Hepatocyte (in vitro differentiated cells): Measurements from ENCODE around the gene COL24A1. TPM values are rescaled to one million over a fixed set of nuclear protein-coding genes. Genes with fewer than 3 reads are reported as not detected.

Experiments
- DNase-seq: peaks from one replicate; pipeline ENCODE4 v3.0.0-alpha.2; 2016; ENCODE audit warnings: low spot score
- H2AFZ ChIP-seq: fragments of 200-600 bp; sonication (generic); 2 replicates; pipeline ENCODE4 v1.6.0; 2016; ENCODE audit warnings: antibody characterized with exemption, mild to moderate bottlenecking
- H3K27ac ChIP-seq: fragments of 200-600 bp; sonication (generic); 2 replicates; pipeline ENCODE4 v1.5.1; 2016; ENCODE audit warnings: mild to moderate bottlenecking
- H3K27me3 ChIP-seq: fragments of 200-600 bp; sonication (generic); 2 replicates; pipeline ENCODE4 v1.6.1; 2016
- H3K36me3 ChIP-seq: fragments of 200-600 bp; sonication (generic); replicated peaks from 2 replicates; pipeline ENCODE4 v1.5.1; 2016; ENCODE audit warnings: low read depth; ENCODE audit not compliant: insufficient read depth
- H3K4me1 ChIP-seq: fragments of 200-600 bp; sonication (generic); 2 replicates; pipeline ENCODE4 v1.5.1; 2016; ENCODE audit warnings: mild to moderate bottlenecking, moderate library complexity; ENCODE audit not compliant: insufficient read depth
- H3K4me2 ChIP-seq: fragments of 200-600 bp; sonication (generic); 2 replicates; pipeline ENCODE4 v1.6.0; 2016
- H3K4me3 ChIP-seq: fragments of 200-600 bp; sonication (generic); 2 replicates; pipeline ENCODE4 v1.5.1; 2016; ENCODE audit warnings: mild to moderate bottlenecking
- H3K79me2 ChIP-seq: fragments of 200-600 bp; sonication (generic); 2 replicates; pipeline ENCODE4 v1.6.0; 2017; ENCODE audit warnings: mild to moderate bottlenecking
- H3K9me2 ChIP-seq: fragments of 200-600 bp; sonication (generic); replicated peaks from 2 replicates; pipeline ENCODE4 v1.6.0; 2017; ENCODE audit warnings: mild to moderate bottlenecking; ENCODE audit not compliant: insufficient read depth
- H3K9me3 ChIP-seq: fragments of 200-600 bp; sonication (generic); 2 replicates; pipeline ENCODE4 v1.5.1; 2016; ENCODE audit warnings: low read depth, mild to moderate bottlenecking
- H4K20me1 ChIP-seq: fragments of 200-600 bp; sonication (generic); 2 replicates; pipeline ENCODE4 v1.6.0; 2016; ENCODE audit warnings: mild to moderate bottlenecking; ENCODE audit not compliant: insufficient read depth, poor library complexity, severe bottlenecking
- EZH2 ChIP-seq: fragments of 200-600 bp; sonication (generic); IDR thresholded peaks from 2 replicates; pipeline ENCODE4 v1.6.1; 2016; ENCODE audit warnings: antibody characterized with exemption, mild to moderate bottlenecking, borderline replicate concordance
- EZH2phosphoT487 ChIP-seq: fragments of 200-600 bp; sonication (generic); IDR thresholded peaks from one replicate; pipeline ENCODE4 v1.6.1; 2018; ENCODE audit warnings: antibody characterized with exemption, mild to moderate bottlenecking, low read depth, moderate library complexity; ENCODE audit not compliant: unreplicated experiment, severe bottlenecking
- WGBS: methylation state at CpG from one replicate; pipeline ENCODE4 v1.1.6; 2016; ENCODE audit warnings: low lambda C conversion rate; ENCODE audit errors: missing lambda C conversion rate; 5-methylcytosine and 5-hydroxymethylcytosine counted together
- polyA plus RNA-seq: library from polyadenylated mRNA; unstranded; fragments of >200 nt; fragmentation: Nextera tagmentation; extraction: Ambion mirVana; gene quantifications from 2 replicates; pipeline ENCODE4 v1.2.1, GENCODE V29; 2016
- total RNA-seq: library from RNA; depleted of rRNA; stranded (reverse); fragments of >200 nt; gene quantifications from 2 replicates; pipeline ENCODE4 v1.2.3, GENCODE V29; 2014
- TF ChIP-seq, protein P1 (sequence below): fragments of 200-600 bp; sonication (generic); IDR thresholded peaks from 2 replicates; pipeline ENCODE4 v1.5.1; 2016; ENCODE audit warnings: antibody characterized with exemption, mild to moderate bottlenecking; ENCODE audit not compliant: poor library complexity

The COL24A1 gene
- total and polyA plus RNA-seq, 2 experiments from 2014 or later: 2.4 to 2.7 TPM

DNA sequence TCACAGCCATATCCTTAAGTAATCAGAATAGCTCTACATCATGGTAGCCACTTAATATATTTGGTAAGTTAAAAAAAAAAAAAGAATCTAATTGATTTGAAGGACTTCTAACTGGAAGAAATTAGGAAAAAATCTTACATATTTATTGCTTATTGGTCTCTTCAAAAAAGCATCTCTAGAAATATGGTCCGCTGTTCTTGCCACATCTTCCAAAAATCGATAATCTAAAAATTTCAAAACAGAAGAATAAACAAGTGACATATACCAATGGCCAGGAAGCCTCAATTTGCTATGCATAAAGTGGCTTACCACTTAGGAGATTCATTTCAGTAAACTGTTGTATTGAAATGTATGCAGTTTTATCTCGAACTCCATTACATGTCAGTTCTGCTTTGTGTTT lies 450.6 kb downstream of the COL24A1 start:
- Histone ChIP-seq H3K4me1 (peaks cover 12% of the 10 kb centered on the region), H3K36me3 (no peaks in the 10 kb centered on the region), H2AFZ (no peak overlapping the region), H4K20me1 (no peaks in the 10 kb centered on the region), H3K9me3 (no peaks in the 10 kb centered on the region), H3K27ac (no peak overlapping the region), H3K79me2 (peaks cover 51% of the 10 kb centered on the region), H3K4me2 (peak overlapping the region; percentile 85), H3K4me3 (no peak overlapping the region), H3K9me2 (no peaks in the 10 kb centered on the region), H3K27me3 (no peaks in the 10 kb centered on the region)
- WGBS: 98% methylated on average over 3 of the region's 3 CpGs
- no peak for TF ChIP-seq EZH2
- TF ChIP-seq, protein P1, sequence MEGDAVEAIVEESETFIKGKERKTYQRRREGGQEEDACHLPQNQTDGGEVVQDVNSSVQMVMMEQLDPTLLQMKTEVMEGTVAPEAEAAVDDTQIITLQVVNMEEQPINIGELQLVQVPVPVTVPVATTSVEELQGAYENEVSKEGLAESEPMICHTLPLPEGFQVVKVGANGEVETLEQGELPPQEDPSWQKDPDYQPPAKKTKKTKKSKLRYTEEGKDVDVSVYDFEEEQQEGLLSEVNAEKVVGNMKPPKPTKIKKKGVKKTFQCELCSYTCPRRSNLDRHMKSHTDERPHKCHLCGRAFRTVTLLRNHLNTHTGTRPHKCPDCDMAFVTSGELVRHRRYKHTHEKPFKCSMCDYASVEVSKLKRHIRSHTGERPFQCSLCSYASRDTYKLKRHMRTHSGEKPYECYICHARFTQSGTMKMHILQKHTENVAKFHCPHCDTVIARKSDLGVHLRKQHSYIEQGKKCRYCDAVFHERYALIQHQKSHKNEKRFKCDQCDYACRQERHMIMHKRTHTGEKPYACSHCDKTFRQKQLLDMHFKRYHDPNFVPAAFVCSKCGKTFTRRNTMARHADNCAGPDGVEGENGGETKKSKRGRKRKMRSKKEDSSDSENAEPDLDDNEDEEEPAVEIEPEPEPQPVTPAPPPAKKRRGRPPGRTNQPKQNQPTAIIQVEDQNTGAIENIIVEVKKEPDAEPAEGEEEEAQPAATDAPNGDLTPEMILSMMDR: no peak
- TF ChIP-seq EZH2phosphoT487: no peak
- DNase-seq: no peak

DNA sequence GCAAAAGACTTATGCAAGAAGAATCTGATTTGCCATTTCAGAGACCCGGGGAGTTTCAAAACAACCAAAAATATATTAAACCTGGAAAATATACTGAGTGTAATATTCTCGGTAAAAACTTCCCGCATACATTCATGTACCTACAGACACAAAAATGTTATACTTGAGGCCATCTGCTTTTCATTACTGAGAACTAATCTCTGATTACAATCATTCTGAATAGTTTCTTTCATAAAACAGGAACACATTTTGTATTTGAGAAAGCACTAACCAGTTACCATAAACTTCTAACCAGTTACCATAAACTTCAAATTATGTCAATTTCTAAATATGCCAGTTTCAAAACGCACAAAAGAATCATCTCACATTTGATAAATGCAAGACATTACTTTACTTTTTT lies 456.1 kb downstream of the COL24A1 start:
- no peaks in the 10 kb centered on the region for H3K9me3 ChIP-seq
- H4K20me1 ChIP-seq: no peaks in the 10 kb centered on the region
- H3K79me2 ChIP-seq: peaks cover 35% of the 10 kb centered on the region
- 81% methylated on average over 4 of the region's 4 CpGs for WGBS
- H3K4me3 ChIP-seq: no peak overlapping the region
- H3K9me2 ChIP-seq: no peaks in the 10 kb centered on the region
- H3K27ac ChIP-seq: no peak overlapping the region
- no peaks in the 10 kb centered on the region for H3K36me3 ChIP-seq
- no peak for DNase-seq
- H3K4me1 ChIP-seq: no peaks in the 10 kb centered on the region
- no peak overlapping the region for H3K4me2 ChIP-seq
- no peak overlapping the region for H2AFZ ChIP-seq
- H3K27me3 ChIP-seq: no peaks in the 10 kb centered on the region
- TF ChIP-seq, protein P1: no peak
- TF ChIP-seq EZH2 (no peak), EZH2phosphoT487 (no peak)

DNA sequence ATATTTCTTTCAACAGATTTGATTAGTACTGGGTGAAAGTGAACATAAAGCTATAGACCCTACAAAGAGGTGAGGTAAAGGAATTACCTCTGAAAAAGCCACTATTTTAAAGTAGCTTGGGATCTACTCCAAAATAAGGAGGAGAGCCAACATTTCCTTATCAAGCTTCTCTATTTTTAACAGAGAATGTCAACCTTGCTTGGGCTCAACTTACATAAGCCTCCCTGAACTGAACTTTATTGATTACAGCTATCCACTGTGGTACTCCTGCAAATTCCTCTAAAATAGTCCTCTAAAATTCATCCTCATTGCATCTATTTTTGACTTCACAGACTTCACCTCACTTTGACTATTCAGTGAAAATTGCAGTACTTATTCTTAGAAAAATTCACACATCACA lies 458.7 kb downstream of the COL24A1 start:
- Histone ChIP-seq H3K36me3 (no peaks in the 10 kb centered on the region), H3K4me1 (no peaks in the 10 kb centered on the region), H3K27ac (no peak overlapping the region), H2AFZ (no peak overlapping the region), H3K79me2 (peaks cover 14% of the 10 kb centered on the region), H4K20me1 (no peaks in the 10 kb centered on the region), H3K4me2 (no peak overlapping the region), H3K9me3 (no peaks in the 10 kb centered on the region), H3K27me3 (no peaks in the 10 kb centered on the region), H3K9me2 (no peaks in the 10 kb centered on the region), H3K4me3 (no peak overlapping the region)
- DNase-seq: no peak
- TF ChIP-seq EZH2phosphoT487: no peak
- TF ChIP-seq, protein P1: no peak
- TF ChIP-seq EZH2: no peak
